ENCODE results near the gene NAV2.
"Not testable (repeated sequence)": the region's sequence is repeated elsewhere in the genome, so short reads cannot be mapped to it uniquely, and the experiment has no call there.

Gene NAV2

DNA sequence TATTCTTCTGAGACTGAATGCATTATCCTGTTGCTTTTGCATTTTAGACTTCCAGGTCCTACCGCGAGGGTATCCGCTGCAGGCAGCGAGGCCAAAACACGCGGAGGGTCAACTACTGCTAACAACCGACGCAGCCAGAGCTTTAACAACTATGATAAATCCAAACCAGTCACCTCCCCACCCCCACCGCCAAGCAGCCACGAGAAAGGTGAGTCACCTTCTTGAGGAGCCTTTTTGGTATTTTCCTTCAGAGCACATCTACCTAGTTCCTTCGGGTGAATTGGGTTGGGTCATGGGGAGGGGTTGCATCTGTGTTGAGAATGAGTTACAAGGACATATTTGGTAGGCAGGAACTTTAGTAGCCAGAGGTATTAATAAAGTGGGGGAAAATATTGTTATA, 179.8 kb downstream of the NAV2 start:
- no peak for TF ChIP-seq POLR2A (IDR thresholded peaks at IDR 0.05; ENCODE audit: low read depth, low read length)
- DNase-seq (ENCODE audit: insufficient read length, low spot score) (peak; percentile 27), FAIRE-seq (no peak)

- DNase-seq (ENCODE audit: insufficient read length, low spot score) (no peak), FAIRE-seq (no peak)
- TF ChIP-seq POLR2A (IDR thresholded peaks at IDR 0.05; ENCODE audit: low read depth, low read length) = no peak
Measured at GRCh38 chr11:19892876-19893275, 180.2 kb downstream of the NAV2 start.

DNA sequence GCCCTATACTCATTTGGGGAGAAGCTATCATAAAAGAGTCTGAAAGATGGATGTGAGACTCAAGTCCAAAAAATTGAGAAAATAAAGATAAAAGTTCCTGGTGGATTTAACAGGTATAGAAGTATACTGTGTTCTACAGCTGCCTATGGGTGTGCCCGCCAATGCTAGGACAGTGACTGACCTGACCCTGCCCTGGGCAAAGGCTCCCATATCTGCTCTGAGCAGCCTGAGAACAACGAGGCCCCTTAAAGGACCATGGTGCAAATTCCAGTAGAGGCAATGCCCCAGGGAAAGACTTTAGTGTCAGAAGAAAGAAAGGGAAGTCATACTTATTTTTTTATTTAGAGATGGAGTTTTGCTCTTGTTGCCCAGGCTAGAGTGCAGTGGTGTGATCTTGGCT, 181.8 kb downstream of the NAV2 start:
- DNase-seq (ENCODE audit: insufficient read length, low spot score) = no peak
- no peak for FAIRE-seq
- TF ChIP-seq POLR2A (IDR thresholded peaks at IDR 0.05; ENCODE audit: low read depth, low read length) = no peak

GRCh38 chr11:19895037-19895436, 182.4 kb downstream of the NAV2 start:
- not testable (repeated sequence) for FAIRE-seq; DNase-seq (ENCODE audit: insufficient read length, low spot score)

DNA sequence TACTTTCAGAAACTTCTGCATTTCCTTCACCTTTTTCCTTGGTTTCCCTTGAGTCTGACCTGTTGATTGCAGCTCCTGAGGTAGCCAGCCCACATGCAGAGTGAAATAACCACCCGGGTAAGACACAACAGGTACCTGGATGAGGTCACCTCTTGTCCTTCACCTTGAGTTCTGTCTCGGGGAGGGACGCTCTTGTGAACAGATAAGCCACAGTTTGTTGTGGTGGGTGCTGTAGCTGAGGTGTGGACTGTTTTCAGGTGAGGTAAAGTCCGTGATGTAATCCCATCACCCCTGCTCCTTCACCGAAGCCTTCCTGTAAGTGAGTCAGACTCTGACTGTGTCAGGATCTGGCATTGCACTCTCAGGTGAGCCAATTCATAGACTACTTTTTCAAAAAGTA, 183.1 kb downstream of the NAV2 start:
- DNase-seq (ENCODE audit: insufficient read length, low spot score) (no peak), FAIRE-seq (no peak)
- TF ChIP-seq POLR2A (IDR thresholded peaks at IDR 0.05; ENCODE audit: low read depth, low read length) = no peak

- TF ChIP-seq POLR2A (IDR thresholded peaks at IDR 0.05; ENCODE audit: low read depth, low read length) = no peak
- DNase-seq (ENCODE audit: insufficient read length, low spot score) (no peak), FAIRE-seq (no peak)
Measured at GRCh38 chr11:19903620-19904069, 191.0 kb downstream of the NAV2 start.

- no peak for TF ChIP-seq POLR2A (IDR thresholded peaks at IDR 0.05; ENCODE audit: low read depth, low read length)
- DNase-seq (ENCODE audit: insufficient read length, low spot score) (no peak), FAIRE-seq (no peak)
Measured at GRCh38 chr11:19905280-19905853, 192.7 kb downstream of the NAV2 start.

DNA sequence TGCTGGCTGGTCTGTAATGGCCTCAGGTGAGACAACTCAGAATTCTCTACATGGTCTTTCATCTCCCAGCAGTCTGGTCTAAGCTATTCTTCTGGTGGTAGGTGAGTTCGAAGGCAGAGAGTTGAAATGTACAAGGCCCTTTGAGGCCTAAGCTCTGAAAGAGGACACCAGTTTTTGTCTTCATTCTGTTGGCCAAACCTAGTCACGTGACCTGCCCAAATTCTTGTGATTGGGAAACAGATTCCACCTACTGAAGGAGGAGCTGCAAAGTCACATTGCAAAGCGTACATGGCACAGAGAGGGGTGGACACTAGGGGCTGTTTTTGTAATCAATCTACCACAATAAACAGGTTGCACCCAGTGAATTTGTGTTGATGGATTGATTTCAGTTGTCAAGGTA, 193.5 kb downstream of the NAV2 start:
- no peak for DNase-seq (ENCODE audit: insufficient read length, low spot score)
- no peak for TF ChIP-seq POLR2A (IDR thresholded peaks at IDR 0.05; ENCODE audit: low read depth, low read length)
- no peak for FAIRE-seq

GRCh38 chr11:19907008-19907579, 194.5 kb downstream of the NAV2 start:
- no peak for TF ChIP-seq POLR2A (IDR thresholded peaks at IDR 0.05; ENCODE audit: low read depth, low read length)
- DNase-seq (ENCODE audit: insufficient read length, low spot score) (no peak), FAIRE-seq (no peak)

- no peak for FAIRE-seq
Measured at GRCh38 chr11:19907839-19908238, 195.2 kb downstream of the NAV2 start.

DNA sequence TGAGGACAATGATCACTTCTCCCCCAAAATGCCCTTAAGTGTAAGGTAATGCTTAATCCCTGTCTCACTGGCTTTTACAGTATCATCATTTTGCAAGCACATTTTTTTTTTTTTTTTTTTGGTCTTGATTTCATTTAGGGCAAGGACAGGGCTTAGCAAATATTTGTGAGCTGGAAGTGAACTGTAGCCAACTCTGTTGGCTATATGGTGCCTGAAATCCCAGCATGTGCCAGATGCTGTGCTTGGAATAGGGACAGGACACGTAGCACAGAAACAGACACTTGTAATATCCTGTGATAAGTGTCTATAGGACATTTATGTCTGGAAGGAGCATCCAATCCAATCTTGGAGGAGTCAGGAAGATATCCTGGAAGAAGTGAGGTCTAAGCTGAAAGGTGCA, 198.3 kb downstream of the NAV2 start:
- no peak for DNase-seq (ENCODE audit: insufficient read length, low spot score)
- FAIRE-seq = no peak
- TF ChIP-seq POLR2A (IDR thresholded peaks at IDR 0.05; ENCODE audit: low read depth, low read length) = no peak

More at GRCh38 chr11:19907839-19908238, 195.2 kb downstream of the NAV2 start:
- TF ChIP-seq POLR2A (IDR thresholded peaks at IDR 0.05; ENCODE audit: low read depth, low read length) = no peak
- no peak for DNase-seq (ENCODE audit: insufficient read length, low spot score)

- DNase-seq (ENCODE audit: insufficient read length, low spot score) = no peak
Measured at GRCh38 chr11:19912115-19912957, 199.7 kb downstream of the NAV2 start.

DNA sequence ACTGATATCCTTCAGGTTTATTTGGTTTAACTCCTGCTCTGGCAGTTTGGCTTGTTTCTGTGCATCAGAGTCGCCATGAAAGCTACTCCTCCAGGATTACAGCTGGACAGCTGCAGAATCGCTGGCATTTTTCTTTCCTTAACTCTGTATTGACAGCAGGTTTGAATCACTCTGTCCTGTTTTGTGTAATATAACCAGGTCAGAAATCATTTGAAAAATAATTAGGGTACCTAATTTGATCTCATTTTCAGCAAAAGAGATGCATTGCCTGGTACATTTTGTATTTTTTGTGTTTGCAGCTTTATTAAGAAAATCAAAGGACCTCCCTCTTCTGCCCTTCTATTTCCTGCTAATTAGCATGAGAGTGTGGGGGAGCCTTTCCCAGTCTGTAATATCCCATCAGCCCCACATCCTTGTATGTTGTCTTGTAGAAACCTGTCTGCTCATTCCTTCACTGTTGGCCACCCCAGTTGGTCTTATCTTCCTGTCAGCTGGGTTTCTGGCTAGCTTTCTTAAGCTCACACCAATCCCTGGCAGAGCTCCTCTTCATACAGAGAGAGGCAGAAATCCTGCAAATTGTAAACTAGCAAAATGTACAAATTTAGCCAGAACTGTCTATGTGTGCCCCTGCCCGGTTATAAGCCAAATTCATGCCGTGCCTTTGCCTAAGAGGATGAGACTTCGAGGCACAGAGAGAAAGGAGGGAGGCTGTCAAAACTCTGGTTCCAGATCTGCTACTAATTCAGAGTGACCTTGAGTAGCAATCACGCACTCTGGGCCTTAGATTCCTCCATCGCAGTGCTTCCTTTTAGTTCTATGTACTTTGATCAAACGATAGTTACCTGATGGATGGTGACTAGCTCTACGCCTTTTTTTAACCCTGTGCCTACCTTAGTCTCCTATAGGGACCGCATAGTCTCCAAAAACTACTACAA, 200.6 kb downstream of the NAV2 start:
- DNase-seq (ENCODE audit: insufficient read length, low spot score) = no peak
- TF ChIP-seq POLR2A (IDR thresholded peaks at IDR 0.05; ENCODE audit: low read depth, low read length) = no peak
- FAIRE-seq = no peak

More at GRCh38 chr11:19912115-19912957, 199.7 kb downstream of the NAV2 start:
- TF ChIP-seq POLR2A (IDR thresholded peaks at IDR 0.05; ENCODE audit: low read depth, low read length) = no peak
- FAIRE-seq = no peak

GRCh38 chr11:19913893-19914249, 201.2 kb downstream of the NAV2 start:
- no peak for TF ChIP-seq POLR2A (IDR thresholded peaks at IDR 0.05; ENCODE audit: low read depth, low read length)
- FAIRE-seq = no peak
- no peak for DNase-seq (ENCODE audit: insufficient read length, low spot score)

Data from H54 (cell line).